IPS-11a (cell line): ENCODE data around the gene ATIC.

Source experiments
- H3K4me3 ChIP-seq: one replicate; pipeline ENCODE4 v1.5.1; 2013; ENCODE audit warnings: low read depth, low read length, control low read depth

ATIC gene

DNA sequence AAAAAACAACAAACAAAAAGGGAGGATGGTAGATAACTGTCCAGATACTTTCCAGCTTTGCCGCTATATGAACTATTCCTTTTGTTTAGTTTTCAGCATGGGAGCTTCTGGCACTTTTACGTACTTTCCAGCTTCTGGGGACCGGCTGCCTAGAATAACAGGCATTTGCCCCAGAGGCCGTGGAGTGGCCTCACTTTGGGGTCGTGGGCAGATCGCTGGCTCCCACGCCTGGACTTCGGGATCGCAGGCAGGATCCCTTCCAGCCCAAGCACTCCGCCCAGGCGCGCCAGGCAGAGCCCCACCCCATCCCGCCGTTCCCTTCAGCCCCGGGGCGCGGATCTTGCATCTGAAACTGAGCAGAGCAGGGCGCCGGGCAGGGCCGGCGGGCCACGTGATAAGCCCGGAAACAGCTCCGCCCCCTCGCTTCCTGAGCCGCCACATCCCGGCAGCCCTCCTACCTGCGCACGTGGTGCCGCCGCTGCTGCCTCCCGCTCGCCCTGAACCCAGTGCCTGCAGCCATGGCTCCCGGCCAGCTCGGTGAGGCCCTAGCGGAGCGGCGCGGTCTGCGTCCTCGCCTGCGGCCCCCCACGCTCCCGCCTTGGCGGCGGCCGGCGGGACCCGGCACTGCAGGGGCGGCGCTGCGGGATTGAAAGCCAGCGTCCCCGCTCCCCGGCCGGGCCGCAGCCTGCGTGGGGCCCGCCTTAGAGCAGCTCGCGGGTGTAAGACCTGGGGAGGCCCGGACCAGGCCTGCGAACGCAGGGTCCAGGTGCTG lies at the start of gene ATIC:
TSS of gene ATIC (plus strand) at position 435 of the 772 bp plus-strand sequence. CDS start at position 519, 84 bp downstream.
- H3K4me3 ChIP-seq = peak within 1 kb of the TSS; percentile 65

DNA sequence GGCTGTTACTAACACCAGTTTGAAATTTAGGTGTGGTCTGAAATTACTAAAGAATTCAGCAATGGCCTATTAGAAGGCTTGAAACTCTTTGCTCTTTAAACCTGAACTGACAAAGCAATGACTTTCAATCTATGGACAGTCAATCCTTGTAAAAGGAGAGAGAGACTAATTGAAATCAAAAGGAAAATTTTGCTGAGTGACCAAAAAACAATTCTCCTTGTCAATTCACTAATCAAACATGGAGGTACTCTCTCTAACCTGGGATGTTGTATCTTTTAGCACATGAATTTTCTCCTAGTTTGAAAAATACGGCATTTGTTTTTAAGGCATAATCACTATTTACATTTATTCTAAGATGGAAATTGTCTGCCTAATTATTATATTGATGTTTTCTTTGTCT lies 49.6 kb upstream of the ATIC start:
- H3K4me3 ChIP-seq = no peak overlapping the region

DNA sequence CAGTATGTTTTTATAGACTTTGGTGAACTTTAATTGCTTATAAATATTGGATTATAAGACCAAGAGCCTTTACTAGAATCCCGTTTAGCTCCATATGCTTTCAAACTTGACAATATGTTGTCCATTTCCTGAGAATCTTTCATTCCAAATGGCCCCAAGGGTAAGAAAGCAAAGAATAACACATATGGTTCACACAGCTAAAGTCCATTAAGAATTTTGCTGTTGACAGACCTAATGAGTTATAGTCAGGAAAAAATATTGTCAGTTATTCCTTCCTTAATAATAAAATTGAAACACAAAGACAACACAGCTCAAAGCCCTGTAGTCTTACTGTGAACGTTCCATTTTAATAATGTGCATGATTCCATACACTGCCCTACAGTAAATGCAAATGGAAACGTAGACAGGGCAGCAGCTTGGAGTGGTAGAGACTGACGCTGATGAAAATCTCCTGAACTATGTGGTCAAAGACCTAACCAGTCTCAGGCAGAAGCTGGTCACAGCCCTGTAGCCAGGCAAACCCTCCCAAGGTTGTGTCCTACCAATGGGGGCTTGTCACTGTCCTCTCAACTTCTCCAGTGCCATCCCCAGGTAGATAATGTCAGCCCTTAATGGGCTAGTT lies 49.0 kb upstream of the ATIC start:
- H3K4me3 ChIP-seq = no peak overlapping the region

DNA sequence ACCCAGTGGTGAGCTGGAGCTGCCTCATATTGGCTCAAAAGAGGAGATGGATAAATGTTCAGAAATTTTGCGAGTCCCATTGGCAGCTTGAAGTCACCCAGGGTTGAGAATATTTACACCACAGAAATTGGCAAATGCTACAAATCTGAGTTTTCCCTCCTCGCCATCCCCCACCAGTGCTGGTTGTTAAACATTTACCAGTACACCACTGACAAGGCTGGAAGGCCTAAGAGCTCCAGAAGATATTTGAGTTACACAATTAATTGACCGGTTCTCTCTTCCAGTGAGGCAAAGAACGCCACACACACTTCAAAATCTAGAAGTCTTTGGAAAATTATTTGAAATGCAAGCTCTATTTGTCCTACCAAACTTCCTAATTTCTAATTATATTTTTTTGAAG lies 47.5 kb upstream of the ATIC start:
- H3K4me3 ChIP-seq = no peak overlapping the region

DNA sequence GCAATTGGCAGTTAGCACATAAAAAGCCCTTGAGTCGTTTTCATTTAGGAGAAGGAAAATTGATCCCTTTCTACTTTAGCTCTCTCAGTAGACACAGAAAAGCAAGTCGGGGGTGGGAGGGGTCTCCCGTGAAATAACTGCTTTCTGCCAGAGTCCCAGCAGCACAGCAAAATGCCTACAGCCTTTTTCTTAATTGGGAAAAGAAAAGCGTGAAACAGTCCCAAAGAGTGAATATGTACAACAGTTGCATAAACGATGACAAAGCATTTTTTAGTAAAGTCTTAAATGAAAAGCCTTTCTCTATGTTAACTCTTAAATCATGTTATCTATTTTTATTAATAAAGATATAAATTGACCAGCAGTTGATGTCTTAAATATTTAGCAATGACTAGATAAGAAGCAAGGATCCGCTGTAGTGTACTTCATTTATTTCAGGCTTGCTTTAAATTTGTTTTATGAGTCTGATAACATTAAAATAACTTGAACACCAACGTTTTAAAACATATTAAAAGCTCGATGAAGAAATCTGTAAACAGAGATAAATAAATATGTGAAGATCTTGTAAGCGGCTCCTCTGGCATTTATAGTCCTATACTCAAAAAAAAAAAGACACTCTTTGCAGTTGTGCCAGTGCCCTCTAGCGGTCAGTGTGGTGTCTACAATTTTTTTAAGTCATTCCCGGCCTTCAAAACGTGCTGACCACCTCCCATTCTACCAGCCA lies 42.3 kb upstream of the ATIC start:
- H3K4me3 ChIP-seq = no peak overlapping the region

DNA sequence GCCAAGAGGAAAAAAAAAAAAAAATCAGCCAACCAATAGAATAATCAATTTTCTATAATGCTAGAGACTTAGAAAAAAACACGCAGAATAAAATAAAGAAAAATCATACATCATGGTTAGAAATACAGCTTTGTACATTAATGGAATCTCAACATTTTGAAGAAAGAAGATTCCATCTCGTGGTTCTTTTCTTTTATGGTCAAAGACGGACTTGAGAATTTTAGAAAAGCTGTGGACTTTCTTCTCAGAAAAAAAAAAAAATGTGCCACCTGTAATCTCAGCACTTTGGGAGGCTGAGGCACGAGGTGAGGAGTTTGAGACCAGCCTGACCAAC lies 41.8 kb upstream of the ATIC start:
- H3K4me3 ChIP-seq = no peak overlapping the region

DNA sequence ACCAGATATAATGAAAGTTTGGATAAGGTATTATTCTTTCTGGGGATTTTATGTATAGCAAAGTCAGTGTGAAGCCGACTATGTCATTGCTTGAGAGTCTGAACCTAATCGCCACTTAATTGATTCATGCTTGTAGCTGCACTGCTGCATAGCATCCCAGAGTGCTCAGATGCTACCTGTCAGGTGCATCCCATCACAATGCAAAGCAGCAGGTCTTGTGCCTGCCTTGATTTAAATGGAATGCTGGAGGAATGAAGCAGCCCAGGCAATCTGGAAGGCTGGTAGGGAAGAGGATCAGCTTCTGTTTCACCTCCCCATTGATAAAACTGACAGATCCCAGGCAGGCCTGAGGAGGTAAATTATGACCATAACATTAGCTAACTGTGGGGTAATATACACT lies 40.4 kb upstream of the ATIC start:
- no peak overlapping the region for H3K4me3 ChIP-seq

DNA sequence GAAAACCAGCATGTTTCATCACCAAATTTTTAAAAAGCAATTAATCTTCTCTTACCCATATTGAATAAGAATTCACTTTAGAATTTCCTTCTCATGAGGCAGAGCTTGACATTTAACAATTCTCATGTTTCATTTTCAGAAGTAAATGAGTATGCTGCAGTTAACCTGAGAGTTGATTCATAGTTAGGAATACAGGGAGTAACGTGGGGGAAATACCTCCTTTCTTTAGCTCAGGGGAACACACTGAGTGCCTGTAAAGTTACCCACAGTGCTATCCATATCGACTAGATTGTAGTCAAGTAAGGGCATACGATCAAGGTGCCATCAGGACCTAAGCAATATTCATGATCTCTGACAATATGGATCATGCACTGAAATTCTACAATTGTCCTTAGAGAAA lies 38.9 kb upstream of the ATIC start:
- H3K4me3 ChIP-seq = no peak overlapping the region

DNA sequence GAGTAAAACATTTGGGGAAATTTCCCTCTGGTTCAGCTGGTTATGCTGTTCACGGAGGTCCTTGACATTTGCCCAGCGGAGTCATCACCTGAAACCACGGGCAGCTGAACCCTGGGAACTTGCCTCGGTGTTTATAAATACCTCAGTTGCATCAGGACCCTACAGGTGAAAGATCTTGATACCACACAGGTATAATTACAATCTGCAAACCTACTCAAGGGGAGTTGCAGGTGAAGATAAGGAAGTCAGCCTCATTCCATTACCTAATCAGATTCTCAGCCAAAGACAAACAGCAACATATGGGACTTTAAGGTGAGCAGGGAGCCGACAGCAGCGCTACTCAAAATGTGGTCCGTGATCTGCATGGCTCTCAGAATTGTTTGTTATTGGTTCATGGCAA lies 37.0 kb upstream of the ATIC start:
- H3K4me3 ChIP-seq = no peak overlapping the region

DNA sequence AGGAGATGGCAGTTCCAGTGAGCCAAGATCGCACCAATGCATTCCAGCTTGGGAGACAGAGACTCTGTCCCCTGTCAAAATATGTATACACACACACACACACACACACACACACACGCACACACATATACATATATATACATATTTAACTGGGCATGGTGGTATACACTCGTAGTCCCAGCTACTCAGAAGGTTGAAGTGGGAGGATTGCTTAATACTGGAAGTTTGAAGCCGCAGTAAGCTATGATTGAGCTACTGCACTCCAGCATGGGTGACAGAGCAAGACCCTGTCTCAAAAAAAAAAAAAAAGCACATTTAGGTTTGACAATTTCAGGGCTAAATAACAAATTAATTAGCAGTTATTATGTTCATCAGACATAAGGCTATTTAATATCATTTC lies 36.0 kb upstream of the ATIC start:
- H3K4me3 ChIP-seq = no peak overlapping the region

DNA sequence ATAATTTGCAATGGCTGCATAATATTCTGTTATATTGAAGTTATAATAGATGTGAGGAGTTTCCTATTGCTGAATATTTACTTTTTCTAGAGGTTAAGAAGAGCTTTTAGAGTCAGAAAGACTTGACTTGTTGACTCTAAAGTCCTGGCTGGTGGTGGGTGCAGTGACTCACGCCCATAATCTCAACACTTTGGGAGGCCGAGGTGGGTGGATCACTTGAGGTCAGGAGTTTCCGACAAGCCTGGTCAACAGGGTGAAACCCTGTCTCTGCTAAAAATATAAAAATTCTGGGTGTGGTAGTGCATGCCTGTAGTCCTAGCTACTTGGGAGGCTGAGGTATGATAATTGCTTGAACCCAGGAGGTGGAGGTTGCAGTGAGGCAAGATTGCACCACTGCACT lies 33.9 kb upstream of the ATIC start:
- H3K4me3 ChIP-seq = no peak overlapping the region

DNA sequence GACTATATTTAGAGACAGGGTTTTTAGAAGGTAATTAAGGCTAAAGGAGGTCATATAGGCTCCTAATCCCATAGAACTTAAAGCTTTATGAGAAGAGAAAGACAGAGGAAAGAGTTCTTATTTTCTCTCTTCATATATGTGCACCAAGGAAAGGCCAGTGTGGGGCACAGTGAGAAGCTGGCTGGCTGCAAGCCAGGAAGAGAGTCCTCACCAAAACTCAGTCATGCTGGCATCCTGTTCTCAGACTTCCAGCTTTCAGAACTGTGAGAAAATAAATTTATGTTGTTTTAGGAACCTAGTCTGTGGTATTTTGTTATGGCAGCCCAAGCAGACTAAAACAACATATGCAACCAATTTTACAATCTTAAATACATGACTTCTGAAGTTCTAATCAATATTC lies 31.5 kb upstream of the ATIC start:
- H3K4me3 ChIP-seq = no peak overlapping the region

DNA sequence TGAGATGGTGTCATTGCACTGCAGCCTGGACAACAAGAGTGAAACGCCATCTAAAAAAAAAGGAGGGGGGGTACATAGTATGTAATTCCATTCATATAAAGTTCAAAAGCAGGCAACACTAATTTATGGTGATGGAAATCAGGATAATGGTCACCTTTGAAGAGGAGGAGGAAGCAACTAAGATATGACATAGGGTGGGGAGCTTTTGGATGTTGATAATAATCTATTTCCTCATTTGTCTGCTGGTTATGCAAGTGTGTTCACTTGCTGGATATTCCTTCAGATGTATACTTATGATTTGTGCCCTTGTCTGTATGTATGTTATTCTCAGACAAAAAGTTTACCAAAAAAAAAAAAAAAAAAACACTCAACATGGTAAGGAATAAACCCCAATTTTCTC lies 28.6 kb upstream of the ATIC start:
- no peak overlapping the region for H3K4me3 ChIP-seq

DNA sequence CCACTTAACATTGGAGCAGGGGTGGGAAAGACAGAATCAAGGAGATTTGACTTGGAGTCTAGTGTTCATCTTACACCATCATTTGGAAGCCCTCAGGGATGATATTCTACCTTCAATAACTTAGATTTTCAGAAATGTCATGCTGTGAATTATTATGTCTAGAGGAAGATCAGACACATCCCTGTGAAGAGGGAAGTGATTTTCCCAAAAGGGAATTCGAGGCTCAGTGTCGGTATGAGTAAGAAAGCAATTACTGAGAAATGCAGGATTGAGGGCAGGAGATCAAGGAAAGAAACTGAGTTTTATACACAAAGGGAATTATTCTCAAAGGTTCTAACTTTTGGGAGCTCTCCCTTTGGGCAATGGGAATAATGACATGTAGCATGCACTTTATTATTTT lies 25.6 kb upstream of the ATIC start:
- H3K4me3 ChIP-seq = no peak overlapping the region

DNA sequence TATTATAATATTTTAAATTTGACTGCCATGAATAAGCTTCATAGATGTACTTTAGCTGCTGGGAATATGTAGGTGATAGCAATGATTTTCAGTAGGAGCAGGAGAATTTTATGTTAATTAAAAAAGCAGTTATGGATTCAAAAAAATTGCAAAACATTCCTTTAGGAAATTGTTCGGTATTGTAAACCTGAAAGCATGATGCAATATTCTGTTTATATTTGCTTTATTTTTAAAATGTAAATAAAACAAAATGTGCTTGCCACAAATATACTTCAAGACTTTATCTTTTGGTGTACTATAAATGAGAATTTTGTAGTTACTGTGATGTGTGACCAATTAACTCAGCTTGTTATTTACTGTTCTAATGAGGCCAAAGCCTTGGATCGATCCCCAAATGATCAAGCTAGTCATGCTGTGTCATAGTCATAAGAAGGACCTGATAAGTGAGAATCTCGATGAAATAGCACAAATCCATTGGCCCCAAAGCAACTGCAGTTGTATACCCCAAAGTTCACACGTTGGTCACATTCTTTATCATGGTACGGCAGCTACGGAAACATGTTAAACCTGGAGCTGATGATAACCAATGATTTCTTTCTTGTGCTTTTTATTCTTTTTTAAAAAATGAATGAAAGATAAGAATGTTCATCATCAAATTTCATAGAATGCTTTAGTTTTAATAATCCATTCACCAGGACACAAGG lies 23.6 kb upstream of the ATIC start:
- no peak overlapping the region for H3K4me3 ChIP-seq

DNA sequence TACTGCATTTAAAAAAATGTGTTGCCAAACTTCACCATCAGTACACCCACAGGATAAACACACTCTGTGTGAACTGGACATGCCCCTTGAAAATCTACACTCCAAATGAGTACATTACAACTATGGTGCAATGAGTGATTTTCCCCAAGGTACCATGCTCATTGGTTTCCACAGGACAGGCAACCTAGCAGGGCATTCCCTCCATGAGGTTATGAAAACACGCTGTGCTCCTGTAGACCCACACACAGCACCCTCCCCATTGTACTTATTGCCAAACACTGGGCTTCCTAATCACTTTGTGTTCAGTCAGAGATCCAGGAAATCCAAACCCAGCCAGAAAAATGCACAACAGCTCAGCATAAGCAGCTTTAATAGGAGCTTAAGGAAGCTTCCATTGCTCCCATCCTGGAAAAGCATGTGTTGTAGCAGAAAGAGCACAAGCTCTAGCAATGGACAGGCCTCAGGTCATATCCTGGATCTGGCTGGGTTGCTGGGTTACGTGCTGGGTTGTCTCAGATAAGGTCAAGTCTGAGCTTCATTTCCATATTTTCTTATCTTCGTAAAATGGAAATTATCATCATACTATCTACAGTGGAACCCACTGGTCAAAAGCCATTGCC lies 20.8 kb upstream of the ATIC start:
- H3K4me3 ChIP-seq = no peak overlapping the region

DNA sequence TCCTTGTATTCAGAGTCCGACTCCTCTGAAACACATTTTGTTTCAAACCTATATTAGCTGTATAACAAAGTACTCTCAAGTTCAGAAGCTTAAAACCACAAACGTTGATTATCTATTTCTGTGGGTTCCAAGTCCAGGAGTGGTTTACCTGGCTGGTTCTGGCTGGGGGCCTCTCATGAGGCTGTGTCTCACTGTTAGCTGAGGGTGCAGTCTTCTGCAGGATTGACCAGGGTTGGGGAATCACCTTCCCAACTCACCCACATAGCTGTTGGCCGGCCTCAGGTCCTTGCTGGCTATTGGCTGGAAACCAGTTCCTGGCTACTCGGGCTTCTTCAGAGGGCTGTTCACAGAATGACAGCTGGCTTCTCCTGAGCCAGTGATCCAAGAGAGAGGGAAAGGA lies 18.0 kb upstream of the ATIC start:
- H3K4me3 ChIP-seq = no peak overlapping the region

DNA sequence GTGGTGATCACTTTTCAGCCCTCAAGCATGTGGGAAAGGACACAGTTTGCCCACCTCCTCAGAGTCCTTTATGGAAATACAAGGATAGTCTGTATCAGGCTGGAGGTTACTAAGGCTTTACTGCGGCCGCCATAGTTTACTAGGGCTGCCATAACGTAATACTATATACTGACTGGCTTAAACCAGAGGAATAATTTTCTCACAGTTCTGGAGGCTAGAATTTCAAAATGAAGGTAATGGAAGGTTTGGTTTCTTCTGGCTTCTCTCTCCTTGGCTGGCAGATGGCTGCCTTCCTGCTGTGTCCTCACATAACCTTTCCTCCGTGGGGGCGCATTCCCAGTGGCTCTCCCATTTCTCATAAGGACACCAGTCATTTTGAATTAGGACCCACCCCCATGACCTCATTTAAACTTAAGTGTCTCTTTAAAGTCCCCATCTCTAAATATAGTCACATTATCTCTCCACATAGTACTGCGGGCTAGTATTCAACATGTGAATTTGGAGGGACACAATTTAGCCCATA lies 12.5 kb upstream of the ATIC start:
- no peak overlapping the region for H3K4me3 ChIP-seq

DNA sequence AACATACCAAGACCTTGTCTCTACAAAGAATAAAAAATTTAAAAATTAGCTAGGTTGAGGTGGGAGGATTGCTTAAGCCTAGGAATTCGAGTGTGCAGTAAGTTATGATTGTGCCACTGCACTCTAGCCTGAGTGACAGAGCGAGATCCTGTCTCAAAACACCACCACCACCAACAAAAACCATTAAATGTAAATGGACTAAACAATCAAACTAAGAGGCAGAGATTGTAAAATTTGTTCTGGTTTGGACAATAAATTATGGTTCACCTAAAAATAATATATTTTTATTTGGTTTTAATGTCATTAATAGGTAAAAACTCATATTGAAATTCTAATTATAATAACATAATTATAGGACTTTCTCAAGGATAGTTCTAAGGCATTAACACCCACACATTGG lies 9.9 kb upstream of the ATIC start:
- no peak overlapping the region for H3K4me3 ChIP-seq

DNA sequence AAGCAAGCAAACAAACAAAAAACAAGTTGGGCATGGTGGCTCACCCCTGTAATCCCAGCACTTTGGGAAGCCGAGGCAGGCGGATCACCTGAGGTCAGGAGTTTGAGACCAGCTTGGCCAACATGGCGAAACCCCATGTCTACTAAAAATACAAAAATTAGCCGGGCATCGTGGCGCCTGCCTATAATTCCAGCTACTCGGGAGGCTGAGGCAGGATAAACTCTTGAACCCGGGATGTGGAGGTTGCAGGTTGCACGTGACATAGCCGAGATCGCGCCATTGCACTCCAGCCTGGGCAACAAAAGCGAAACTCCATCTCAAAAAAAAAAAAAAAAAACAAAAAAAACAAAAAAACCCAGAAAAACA lies 617 bp upstream of the ATIC start:
- H3K4me3 ChIP-seq = peak overlapping the region; percentile 65

DNA sequence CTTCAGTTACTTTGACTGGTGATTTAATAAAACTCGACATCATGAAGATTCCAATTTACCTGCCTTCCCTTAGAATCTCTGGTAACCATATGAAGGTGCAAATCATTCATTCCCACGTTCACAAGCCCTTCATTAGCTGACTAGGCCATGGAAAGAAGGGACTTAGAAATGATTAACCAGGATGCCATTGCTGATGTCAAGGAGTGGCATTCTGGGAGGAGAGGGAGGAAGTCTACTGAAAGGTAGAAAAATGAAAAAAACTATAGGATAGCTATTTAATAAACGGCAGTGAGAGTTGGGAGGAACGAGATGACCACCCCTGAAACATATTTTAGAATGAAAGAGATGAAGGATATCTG lies 1.4 kb downstream of the ATIC start:
- H3K4me3 ChIP-seq = no peak overlapping the region
